DMS53 (cell line): ENCODE measurements around the gene ZNF223.

Source experiments
- DNase-seq: peaks from one replicate; lab custom pipeline; 2025; lab: John Stamatoyannopoulos, UW

Gene ZNF223

GRCh38 chr19:44071824-44072542, 20.1 kb downstream of the ZNF223 start, which contains the start of gene ZNF284:
TSS of gene ZNF284 (plus strand) at chr19:44072159. CDS start at chr19:44076390, 4,231 bp downstream.
- DNase-seq, result peak; percentile 94

GRCh38 chr19:44072543-44073401, 20.9 kb downstream of the ZNF223 start:
- peak; percentile 37 for DNase-seq

DNA sequence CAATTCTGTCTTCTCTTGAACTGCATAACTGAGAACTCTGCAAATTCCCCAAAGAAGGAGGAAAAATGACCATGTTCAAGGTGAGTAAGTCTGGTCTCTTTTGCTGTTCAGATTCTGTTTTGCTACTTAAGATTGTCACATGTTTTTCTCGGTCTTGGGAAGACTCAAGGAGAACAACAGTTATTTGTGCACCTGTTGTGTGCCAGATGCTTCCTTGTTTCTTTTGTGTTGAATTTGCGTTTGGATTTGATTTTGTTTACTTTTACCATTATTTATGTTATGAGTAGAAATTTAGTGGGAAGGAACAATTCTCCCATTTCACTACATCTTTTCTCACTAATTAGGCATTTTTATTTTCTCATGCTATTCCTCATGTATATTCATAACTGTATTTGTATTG, 24.5 kb downstream of the ZNF223 start:
- DNase-seq, result no peak

DNA sequence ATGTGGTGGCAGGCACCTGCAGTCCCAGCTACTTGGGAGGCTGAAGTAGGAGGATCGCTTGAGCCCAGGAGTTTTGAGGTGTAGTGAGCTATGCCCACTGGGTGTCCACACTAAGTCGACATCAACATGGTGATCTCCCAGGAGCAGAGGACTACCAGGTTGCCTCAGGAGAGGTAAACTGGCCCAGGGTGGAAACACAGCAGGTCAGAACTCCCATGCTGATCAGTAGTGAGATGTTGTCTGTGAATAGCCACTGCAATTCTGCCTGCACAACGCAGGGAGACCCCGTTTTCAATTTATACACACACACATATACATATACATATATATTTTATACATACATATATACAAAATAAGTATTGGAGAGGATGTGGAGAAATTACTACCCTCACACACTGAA, 40.3 kb downstream of the ZNF223 start:
- no peak for DNase-seq

- peak; percentile 96 for DNase-seq
Observed at GRCh38 chr19:44093931-44094765, 42.3 kb downstream of the ZNF223 start, which contains the start of gene ZNF224. TSS of gene ZNF224 (plus strand) at chr19:44094361. CDS start at chr19:44097874, 3,513 bp downstream.

DNA sequence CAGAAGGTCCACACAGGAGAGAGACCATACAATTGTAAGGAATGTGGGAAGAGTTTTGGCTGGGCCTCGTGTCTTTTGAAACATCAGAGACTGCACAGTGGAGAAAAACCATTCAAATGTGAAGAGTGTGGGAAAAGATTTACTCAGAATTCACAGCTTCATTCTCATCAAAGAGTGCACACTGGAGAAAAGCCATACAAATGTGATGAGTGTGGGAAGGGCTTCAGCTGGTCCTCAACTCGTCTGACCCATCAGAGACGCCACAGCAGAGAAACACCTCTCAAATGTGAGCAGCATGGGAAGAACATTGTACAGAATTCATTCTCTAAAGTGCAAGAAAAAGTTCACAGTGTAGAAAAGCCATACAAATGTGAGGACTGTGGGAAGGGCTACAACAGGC, 55.9 kb downstream of the ZNF223 start:
- DNase-seq, result no peak

GRCh38 chr19:44109458-44109857, 57.6 kb downstream of the ZNF223 start:
- no peak for DNase-seq

- peak; percentile 99 for DNase-seq
Observed at GRCh38 chr19:44111910-44112463, 60.2 kb downstream of the ZNF223 start.

- DNase-seq, result no peak
Observed at GRCh38 chr19:44112802-44113137, 60.9 kb downstream of the ZNF223 start.

- DNase-seq, result peak; percentile 99
Observed at GRCh38 chr19:44113138-44113783, 61.4 kb downstream of the ZNF223 start, which contains the start of gene ZNF225. TSS of gene ZNF225 (plus strand) at chr19:44113399. CDS start at chr19:44115828, 2,429 bp downstream.

DNA sequence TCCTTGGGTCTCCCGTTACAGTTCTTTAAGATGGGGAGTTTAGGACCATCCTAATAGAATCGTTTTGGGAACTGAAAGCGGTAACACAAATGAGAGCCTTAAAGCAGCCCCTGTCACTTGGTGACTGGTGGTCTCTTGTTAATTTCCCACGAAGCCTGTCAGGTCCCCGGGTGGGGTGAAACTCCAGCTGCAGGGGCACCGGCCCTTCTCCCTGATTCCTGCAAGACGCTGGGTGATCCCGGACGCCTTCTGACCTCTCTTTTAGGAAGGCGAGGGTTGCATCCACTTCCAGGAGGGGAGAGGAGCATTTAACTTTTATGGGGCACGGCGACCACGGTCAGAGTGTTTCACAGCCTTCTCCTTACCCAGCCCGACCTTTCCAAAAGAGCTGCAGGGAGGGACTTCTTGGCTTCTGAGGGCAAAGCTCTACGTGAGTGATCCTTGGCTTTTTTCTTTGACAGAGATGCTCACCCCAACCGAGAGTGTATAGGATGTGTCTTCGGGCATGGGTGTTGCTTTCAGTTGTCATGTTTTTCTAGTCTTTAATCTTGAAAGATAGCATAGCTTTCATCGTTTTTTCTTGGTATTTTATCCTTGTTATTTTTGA, 62.1 kb downstream of the ZNF223 start:
- DNase-seq, result peak; percentile 24
